ENCODE measurements around the gene FGF14.

FGF14 gene

DNA sequence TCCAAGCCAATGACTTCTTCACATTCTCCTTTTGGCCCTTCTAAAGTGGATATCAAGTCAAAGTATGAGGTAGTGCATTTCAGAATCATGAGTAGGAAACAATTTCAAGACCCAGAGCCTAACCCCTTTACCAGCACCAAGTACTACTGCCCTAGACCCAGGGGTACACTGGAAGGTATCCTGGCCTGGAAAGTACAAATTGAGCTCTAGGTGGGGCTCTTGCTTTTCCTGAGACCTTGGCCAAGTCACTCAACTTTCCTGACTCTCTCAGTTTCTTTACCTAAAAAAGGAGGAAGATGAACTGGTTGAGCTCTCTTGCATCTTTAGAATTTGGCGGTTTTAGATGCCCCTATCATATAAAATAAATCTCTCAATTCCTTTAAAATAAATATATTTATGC lies 204.7 kb downstream of the FGF14 start:
- Histone ChIP-seq H3K4me3 (ENCODE audit: low read depth, low read length) (no peak overlapping the region), H3K4me1 (ENCODE audit: control insufficient read depth, insufficient read depth, low read length) (no peaks in the 10 kb centered on the region), H3K36me3 (ENCODE audit: control insufficient read depth in 2 of 2, insufficient read depth in 1 of 2, low read length in 2 of 2) (no peaks in the 10 kb centered on the region), H3K9me3 (ENCODE audit: control insufficient read depth, insufficient read depth, low read depth, low read length) (no peaks in the 10 kb centered on the region), H3K27ac (ENCODE audit: extremely low read depth, low read depth, low read length) (no peak overlapping the region)
- POLR2A ChIA-PET = no interaction called here
- TF ChIP-seq ZNF138 (tag by site-specific recombination; IDR thresholded peaks at IDR 0.05; ENCODE audit: borderline replicate concordance) = no peak
- TF ChIP-seq ZNF426 (tag by site-specific recombination; IDR thresholded peaks at IDR 0.05) = no peak
- TF ChIP-seq, protein P1, sequence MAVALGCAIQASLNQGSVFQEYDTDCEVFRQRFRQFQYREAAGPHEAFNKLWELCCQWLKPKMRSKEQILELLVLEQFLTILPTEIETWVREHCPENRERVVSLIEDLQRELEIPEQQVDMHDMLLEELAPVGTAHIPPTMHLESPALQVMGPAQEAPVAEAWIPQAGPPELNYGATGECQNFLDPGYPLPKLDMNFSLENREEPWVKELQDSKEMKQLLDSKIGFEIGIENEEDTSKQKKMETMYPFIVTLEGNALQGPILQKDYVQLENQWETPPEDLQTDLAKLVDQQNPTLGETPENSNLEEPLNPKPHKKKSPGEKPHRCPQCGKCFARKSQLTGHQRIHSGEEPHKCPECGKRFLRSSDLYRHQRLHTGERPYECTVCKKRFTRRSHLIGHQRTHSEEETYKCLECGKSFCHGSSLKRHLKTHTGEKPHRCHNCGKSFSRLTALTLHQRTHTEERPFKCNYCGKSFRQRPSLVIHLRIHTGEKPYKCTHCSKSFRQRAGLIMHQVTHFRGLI (tag by site-specific recombination; IDR thresholded peaks at IDR 0.05) = no peak
- no peak for TF ChIP-seq ZNF677 (tag by site-specific recombination; IDR thresholded peaks at IDR 0.05)
- TF ChIP-seq, protein P2, sequence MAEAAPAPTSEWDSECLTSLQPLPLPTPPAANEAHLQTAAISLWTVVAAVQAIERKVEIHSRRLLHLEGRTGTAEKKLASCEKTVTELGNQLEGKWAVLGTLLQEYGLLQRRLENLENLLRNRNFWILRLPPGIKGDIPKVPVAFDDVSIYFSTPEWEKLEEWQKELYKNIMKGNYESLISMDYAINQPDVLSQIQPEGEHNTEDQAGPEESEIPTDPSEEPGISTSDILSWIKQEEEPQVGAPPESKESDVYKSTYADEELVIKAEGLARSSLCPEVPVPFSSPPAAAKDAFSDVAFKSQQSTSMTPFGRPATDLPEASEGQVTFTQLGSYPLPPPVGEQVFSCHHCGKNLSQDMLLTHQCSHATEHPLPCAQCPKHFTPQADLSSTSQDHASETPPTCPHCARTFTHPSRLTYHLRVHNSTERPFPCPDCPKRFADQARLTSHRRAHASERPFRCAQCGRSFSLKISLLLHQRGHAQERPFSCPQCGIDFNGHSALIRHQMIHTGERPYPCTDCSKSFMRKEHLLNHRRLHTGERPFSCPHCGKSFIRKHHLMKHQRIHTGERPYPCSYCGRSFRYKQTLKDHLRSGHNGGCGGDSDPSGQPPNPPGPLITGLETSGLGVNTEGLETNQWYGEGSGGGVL (tag by site-specific recombination; IDR thresholded peaks at IDR 0.05) = no peak
- TF ChIP-seq ZNF248 (tag by site-specific recombination; IDR thresholded peaks at IDR 0.05) = no peak
- no peak for TF ChIP-seq ZNF223 (tag by site-specific recombination; IDR thresholded peaks at IDR 0.05)
- no peak for TF ChIP-seq KLF16 (tag by site-specific recombination; IDR thresholded peaks at IDR 0.05)
- TF ChIP-seq ZNF366 (tag by site-specific recombination; conservative IDR thresholded peaks at IDR 0.05) = no peak
- TF ChIP-seq, protein P3, sequence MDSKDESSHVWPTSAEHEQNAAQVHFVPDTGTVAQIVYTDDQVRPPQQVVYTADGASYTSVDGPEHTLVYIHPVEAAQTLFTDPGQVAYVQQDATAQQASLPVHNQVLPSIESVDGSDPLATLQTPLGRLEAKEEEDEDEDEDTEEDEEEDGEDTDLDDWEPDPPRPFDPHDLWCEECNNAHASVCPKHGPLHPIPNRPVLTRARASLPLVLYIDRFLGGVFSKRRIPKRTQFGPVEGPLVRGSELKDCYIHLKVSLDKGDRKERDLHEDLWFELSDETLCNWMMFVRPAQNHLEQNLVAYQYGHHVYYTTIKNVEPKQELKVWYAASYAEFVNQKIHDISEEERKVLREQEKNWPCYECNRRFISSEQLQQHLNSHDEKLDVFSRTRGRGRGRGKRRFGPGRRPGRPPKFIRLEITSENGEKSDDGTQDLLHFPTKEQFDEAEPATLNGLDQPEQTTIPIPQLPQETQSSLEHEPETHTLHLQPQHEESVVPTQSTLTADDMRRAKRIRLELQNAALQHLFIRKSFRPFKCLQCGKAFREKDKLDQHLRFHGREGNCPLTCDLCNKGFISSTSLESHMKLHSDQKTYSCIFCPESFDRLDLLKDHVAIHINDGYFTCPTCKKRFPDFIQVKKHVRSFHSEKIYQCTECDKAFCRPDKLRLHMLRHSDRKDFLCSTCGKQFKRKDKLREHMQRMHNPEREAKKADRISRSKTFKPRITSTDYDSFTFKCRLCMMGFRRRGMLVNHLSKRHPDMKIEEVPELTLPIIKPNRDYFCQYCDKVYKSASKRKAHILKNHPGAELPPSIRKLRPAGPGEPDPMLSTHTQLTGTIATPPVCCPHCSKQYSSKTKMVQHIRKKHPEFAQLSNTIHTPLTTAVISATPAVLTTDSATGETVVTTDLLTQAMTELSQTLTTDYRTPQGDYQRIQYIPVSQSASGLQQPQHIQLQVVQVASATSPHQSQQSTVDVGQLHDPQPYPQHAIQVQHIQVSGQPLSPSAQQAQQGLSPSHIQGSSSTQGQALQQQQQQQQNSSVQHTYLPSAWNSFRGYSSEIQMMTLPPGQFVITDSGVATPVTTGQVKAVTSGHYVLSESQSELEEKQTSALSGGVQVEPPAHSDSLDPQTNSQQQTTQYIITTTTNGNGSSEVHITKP (tag by site-specific recombination; IDR thresholded peaks at IDR 0.05) = no peak
- TF ChIP-seq SP2 (tag by site-specific recombination; IDR thresholded peaks at IDR 0.05) = no peak
- TF ChIP-seq ZNF610 (tag by site-specific recombination; IDR thresholded peaks at IDR 0.05; ENCODE audit: borderline replicate concordance) = no peak
- no peak for TF ChIP-seq TRIM28 (IDR thresholded peaks at IDR 0.05; ENCODE audit: borderline replicate concordance, low read length)
- TF ChIP-seq, protein P4, sequence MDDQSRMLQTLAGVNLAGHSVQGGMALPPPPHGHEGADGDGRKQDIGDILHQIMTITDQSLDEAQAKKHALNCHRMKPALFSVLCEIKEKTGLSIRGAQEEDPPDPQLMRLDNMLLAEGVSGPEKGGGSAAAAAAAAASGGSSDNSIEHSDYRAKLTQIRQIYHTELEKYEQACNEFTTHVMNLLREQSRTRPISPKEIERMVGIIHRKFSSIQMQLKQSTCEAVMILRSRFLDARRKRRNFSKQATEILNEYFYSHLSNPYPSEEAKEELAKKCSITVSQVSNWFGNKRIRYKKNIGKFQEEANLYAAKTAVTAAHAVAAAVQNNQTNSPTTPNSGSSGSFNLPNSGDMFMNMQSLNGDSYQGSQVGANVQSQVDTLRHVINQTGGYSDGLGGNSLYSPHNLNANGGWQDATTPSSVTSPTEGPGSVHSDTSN (CRISPR knock-in tag; IDR thresholded peaks at IDR 0.05) = no peak
- no peak for TF ChIP-seq PRDM1 (tag by site-specific recombination; IDR thresholded peaks at IDR 0.05)
- no peak for TF ChIP-seq ZNF548 (tag by site-specific recombination; IDR thresholded peaks at IDR 0.05)
- TF ChIP-seq, protein P5, sequence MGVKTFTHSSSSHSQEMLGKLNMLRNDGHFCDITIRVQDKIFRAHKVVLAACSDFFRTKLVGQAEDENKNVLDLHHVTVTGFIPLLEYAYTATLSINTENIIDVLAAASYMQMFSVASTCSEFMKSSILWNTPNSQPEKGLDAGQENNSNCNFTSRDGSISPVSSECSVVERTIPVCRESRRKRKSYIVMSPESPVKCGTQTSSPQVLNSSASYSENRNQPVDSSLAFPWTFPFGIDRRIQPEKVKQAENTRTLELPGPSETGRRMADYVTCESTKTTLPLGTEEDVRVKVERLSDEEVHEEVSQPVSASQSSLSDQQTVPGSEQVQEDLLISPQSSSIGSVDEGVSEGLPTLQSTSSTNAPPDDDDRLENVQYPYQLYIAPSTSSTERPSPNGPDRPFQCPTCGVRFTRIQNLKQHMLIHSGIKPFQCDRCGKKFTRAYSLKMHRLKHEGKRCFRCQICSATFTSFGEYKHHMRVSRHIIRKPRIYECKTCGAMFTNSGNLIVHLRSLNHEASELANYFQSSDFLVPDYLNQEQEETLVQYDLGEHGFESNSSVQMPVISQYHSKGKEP (tag by site-specific recombination; IDR thresholded peaks at IDR 0.05) = no peak
- no peak for TF ChIP-seq SCRT2 (tag by site-specific recombination; IDR thresholded peaks at IDR 0.05)
- no peak for TF ChIP-seq YY2 (tag by site-specific recombination; IDR thresholded peaks at IDR 0.05)
- no peak for TF ChIP-seq ZNF510 (tag by site-specific recombination; IDR thresholded peaks at IDR 0.05; ENCODE audit: insufficient replicate concordance)
- CTCF ChIA-PET = interaction anchor here (1.1 kb wide), 1 partner anchor 372 kb away, joined by 3 read pairs; no protein-coding TSS in a partner anchor
